Stimulated activated CD4-positive, alpha-beta T cell treated with anti-CD3 and anti-CD28 coated beads, Interleukin-1b, Interleukin-23, amount 100 ng/mL, for 24 hours (primary cell): Measurements from ENCODE around the gene GALNT13.

Experiments used
- DNase-seq, 4 experiments: peaks; one replicate each; pipeline ENCODE4 v3.0.0-alpha.2; 2020; ENCODE audit warnings: low read depth in 4 of 4, low spot score in 1 of 4

The GALNT13 gene

GRCh38 chr2:154400563-154401290, 529.0 kb downstream of the GALNT13 start:
- no peak for DNase-seq

- DNase-seq, result no peak
Measured at GRCh38 chr2:154402213-154402612, 530.5 kb downstream of the GALNT13 start.

GRCh38 chr2:154403242-154403790, 531.6 kb downstream of the GALNT13 start:
- no peak for DNase-seq

- no peak for DNase-seq
Measured at GRCh38 chr2:154408786-154409185, 537.1 kb downstream of the GALNT13 start.

GRCh38 chr2:154422251-154422650, 550.5 kb downstream of the GALNT13 start:
- DNase-seq, result no peak

- DNase-seq, result no peak
Measured at GRCh38 chr2:154425994-154426393, 554.3 kb downstream of the GALNT13 start.

- DNase-seq, result no peak
Measured at GRCh38 chr2:154427453-154427852, 555.7 kb downstream of the GALNT13 start.

GRCh38 chr2:154428022-154428421, 556.3 kb downstream of the GALNT13 start:
- DNase-seq, result no peak

GRCh38 chr2:154433010-154433409, 561.3 kb downstream of the GALNT13 start:
- no peak for DNase-seq

- DNase-seq, result no peak
Measured at GRCh38 chr2:154437104-154437503, 565.4 kb downstream of the GALNT13 start.

- DNase-seq, result no peak
Measured at GRCh38 chr2:154439156-154439555, 567.4 kb downstream of the GALNT13 start.

- DNase-seq, result no peak
Measured at GRCh38 chr2:154443919-154444318, 572.2 kb downstream of the GALNT13 start.

GRCh38 chr2:154446324-154446723, 574.6 kb downstream of the GALNT13 start:
- no peak for DNase-seq

GRCh38 chr2:154447727-154448418, 576.2 kb downstream of the GALNT13 start:
- no peak for DNase-seq

GRCh38 chr2:154449951-154450658, 578.4 kb downstream of the GALNT13 start:
- DNase-seq, result no peak

- DNase-seq, result no peak
Measured at GRCh38 chr2:154452471-154452870, 580.7 kb downstream of the GALNT13 start.

GRCh38 chr2:154452906-154453493, 581.3 kb downstream of the GALNT13 start:
- no peak for DNase-seq

- DNase-seq, result no peak
Measured at GRCh38 chr2:154455166-154455565, 583.4 kb downstream of the GALNT13 start.

GRCh38 chr2:154455866-154456265, 584.1 kb downstream of the GALNT13 start:
- DNase-seq, result no peak

- no peak for DNase-seq
Measured at GRCh38 chr2:154457286-154457685, 585.6 kb downstream of the GALNT13 start.

GRCh38 chr2:154459286-154459685, 587.6 kb downstream of the GALNT13 start:
- no peak for DNase-seq
